ENCODE data around the gene FOXN3.

- TF ChIP-seq CTCF (conservative IDR thresholded peaks at IDR 0.05 in 1 of 2, IDR thresholded peaks at IDR 0.05 in 1 of 2; ENCODE audit: low read depth in 1 of 2, low read length in 2 of 2) (no peak), EZH2 (IDR thresholded peaks at IDR 0.05; ENCODE audit: low read length, missing control alignments) (no peak)
Measured at GRCh38 chr14:89255852-89256251, 161.2 kb downstream of the FOXN3 start.
